ENCODE data around the gene CCDC192.

The CCDC192 gene

GRCh38 chr5:127864511-127864910 lies 161.3 kb downstream of the CCDC192 start:
- Histone ChIP-seq H3K36me3 (ENCODE audit: control insufficient read depth, insufficient read depth, low read length) (no peaks in the 10 kb centered on the region), H3K27me3 (ENCODE audit: control insufficient read depth, insufficient read depth, low read length) (no peaks in the 10 kb centered on the region), H3K4me1 (ENCODE audit: control insufficient read depth, insufficient read depth, low read length) (no peaks in the 10 kb centered on the region), H3K9ac (ENCODE audit: low read length) (no peak overlapping the region), H3K27ac (ENCODE audit: low read depth, low read length) (no peak overlapping the region), H3K9me3 (ENCODE audit: control insufficient read depth, insufficient read depth, low read depth, low read length) (no peaks in the 10 kb centered on the region), H3K4me3 (ENCODE audit: low read depth, low read length) (no peak overlapping the region)

- Histone ChIP-seq H3K27me3 (ENCODE audit: control insufficient read depth, insufficient read depth, low read length) (no peaks in the 10 kb centered on the region), H3K36me3 (ENCODE audit: control insufficient read depth, insufficient read depth, low read length) (no peaks in the 10 kb centered on the region)
Measured at GRCh38 chr5:127865273-127865672, 162.1 kb downstream of the CCDC192 start.

GRCh38 chr5:127867022-127867783 lies 164.0 kb downstream of the CCDC192 start:
- no peak overlapping the region for H3K27ac ChIP-seq (ENCODE audit: low read depth, low read length)
- H3K4me3 ChIP-seq (ENCODE audit: low read depth, low read length): no peak overlapping the region
- H3K9me3 ChIP-seq (ENCODE audit: control insufficient read depth, insufficient read depth, low read depth, low read length): no peaks in the 10 kb centered on the region
- no peaks in the 10 kb centered on the region for H3K36me3 ChIP-seq (ENCODE audit: control insufficient read depth, insufficient read depth, low read length)
- H3K9ac ChIP-seq (ENCODE audit: low read length): no peak overlapping the region
- H3K27me3 ChIP-seq (ENCODE audit: control insufficient read depth, insufficient read depth, low read length): no peaks in the 10 kb centered on the region
- H3K4me1 ChIP-seq (ENCODE audit: control insufficient read depth, insufficient read depth, low read length): no peaks in the 10 kb centered on the region

More at GRCh38 chr5:127865273-127865672, 162.1 kb downstream of the CCDC192 start:
- H3K27ac ChIP-seq (ENCODE audit: low read depth, low read length): no peak overlapping the region
- no peak overlapping the region for H3K4me3 ChIP-seq (ENCODE audit: low read depth, low read length)
- H3K9me3 ChIP-seq (ENCODE audit: control insufficient read depth, insufficient read depth, low read depth, low read length): no peaks in the 10 kb centered on the region
- H3K9ac ChIP-seq (ENCODE audit: low read length): no peak overlapping the region
- H3K4me1 ChIP-seq (ENCODE audit: control insufficient read depth, insufficient read depth, low read length): no peaks in the 10 kb centered on the region

- Histone ChIP-seq H3K27me3 (ENCODE audit: control insufficient read depth, insufficient read depth, low read length) (no peaks in the 10 kb centered on the region), H3K9ac (ENCODE audit: low read length) (no peak overlapping the region), H3K4me3 (ENCODE audit: low read depth, low read length) (no peak overlapping the region), H3K4me1 (ENCODE audit: control insufficient read depth, insufficient read depth, low read length) (no peaks in the 10 kb centered on the region; the same call in 1 of the 2 replicates), H3K9me3 (ENCODE audit: control insufficient read depth, insufficient read depth, low read depth, low read length) (no peaks in the 10 kb centered on the region), H3K27ac (ENCODE audit: low read depth, low read length) (no peak overlapping the region), H3K36me3 (ENCODE audit: control insufficient read depth, insufficient read depth, low read length) (no peaks in the 10 kb centered on the region)
Measured at GRCh38 chr5:127870914-127871313, 167.7 kb downstream of the CCDC192 start.

GRCh38 chr5:127871503-127872153 lies 168.4 kb downstream of the CCDC192 start:
- Histone ChIP-seq H3K27me3 (ENCODE audit: control insufficient read depth, insufficient read depth, low read length) (no peaks in the 10 kb centered on the region), H3K4me3 (ENCODE audit: low read depth, low read length) (no peak overlapping the region), H3K4me1 (ENCODE audit: control insufficient read depth, insufficient read depth, low read length) (no peaks in the 10 kb centered on the region; the same call in 1 of the 2 replicates), H3K27ac (ENCODE audit: low read depth, low read length) (no peak overlapping the region), H3K36me3 (ENCODE audit: control insufficient read depth, insufficient read depth, low read length) (no peaks in the 10 kb centered on the region), H3K9me3 (ENCODE audit: control insufficient read depth, insufficient read depth, low read depth, low read length) (no peaks in the 10 kb centered on the region), H3K9ac (ENCODE audit: low read length) (no peak overlapping the region)

GRCh38 chr5:127872494-127872893 lies 169.3 kb downstream of the CCDC192 start:
- no peak overlapping the region for H3K4me3 ChIP-seq (ENCODE audit: low read depth, low read length)
- peaks cover 1% of the 10 kb centered on the region; the same call in 1 of the 2 replicates for H3K4me1 ChIP-seq (ENCODE audit: control insufficient read depth, insufficient read depth, low read length)
- H3K27me3 ChIP-seq (ENCODE audit: control insufficient read depth, insufficient read depth, low read length): no peaks in the 10 kb centered on the region
- no peak overlapping the region for H3K9ac ChIP-seq (ENCODE audit: low read length)
- H3K27ac ChIP-seq (ENCODE audit: low read depth, low read length): no peak overlapping the region
- H3K9me3 ChIP-seq (ENCODE audit: control insufficient read depth, insufficient read depth, low read depth, low read length): no peaks in the 10 kb centered on the region
- no peaks in the 10 kb centered on the region for H3K36me3 ChIP-seq (ENCODE audit: control insufficient read depth, insufficient read depth, low read length)

- no peak overlapping the region for H3K9ac ChIP-seq (ENCODE audit: low read length)
- no peaks in the 10 kb centered on the region for H3K9me3 ChIP-seq (ENCODE audit: control insufficient read depth, insufficient read depth, low read depth, low read length)
- H3K4me3 ChIP-seq (ENCODE audit: low read depth, low read length): no peak overlapping the region
- no peaks in the 10 kb centered on the region for H3K36me3 ChIP-seq (ENCODE audit: control insufficient read depth, insufficient read depth, low read length)
- H3K4me1 ChIP-seq (ENCODE audit: control insufficient read depth, insufficient read depth, low read length): peaks cover 7% of the 10 kb centered on the region
- H3K27me3 ChIP-seq (ENCODE audit: control insufficient read depth, insufficient read depth, low read length): no peaks in the 10 kb centered on the region
- H3K27ac ChIP-seq (ENCODE audit: low read depth, low read length): no peak overlapping the region
Measured at GRCh38 chr5:127875235-127876021, 172.2 kb downstream of the CCDC192 start.

- Histone ChIP-seq H3K36me3 (ENCODE audit: control insufficient read depth, insufficient read depth, low read length) (no peaks in the 10 kb centered on the region), H3K9me3 (ENCODE audit: control insufficient read depth, insufficient read depth, low read depth, low read length) (no peaks in the 10 kb centered on the region), H3K27me3 (ENCODE audit: control insufficient read depth, insufficient read depth, low read length) (no peaks in the 10 kb centered on the region), H3K27ac (ENCODE audit: low read depth, low read length) (no peak overlapping the region), H3K9ac (ENCODE audit: low read length) (no peak overlapping the region), H3K4me3 (ENCODE audit: low read depth, low read length) (no peak overlapping the region), H3K4me1 (ENCODE audit: control insufficient read depth, insufficient read depth, low read length) (peaks cover 7% of the 10 kb centered on the region)
Measured at GRCh38 chr5:127876384-127876783, 173.2 kb downstream of the CCDC192 start.

GRCh38 chr5:127878174-127878750 lies 175.1 kb downstream of the CCDC192 start:
- H3K4me1 ChIP-seq (ENCODE audit: control insufficient read depth, insufficient read depth, low read length): peaks cover 7% of the 10 kb centered on the region
- no peak overlapping the region for H3K4me3 ChIP-seq (ENCODE audit: low read depth, low read length)
- no peak overlapping the region for H3K9ac ChIP-seq (ENCODE audit: low read length)
- no peak overlapping the region for H3K27ac ChIP-seq (ENCODE audit: low read depth, low read length)
- no peaks in the 10 kb centered on the region for H3K36me3 ChIP-seq (ENCODE audit: control insufficient read depth, insufficient read depth, low read length)
- H3K9me3 ChIP-seq (ENCODE audit: control insufficient read depth, insufficient read depth, low read depth, low read length): no peaks in the 10 kb centered on the region
- H3K27me3 ChIP-seq (ENCODE audit: control insufficient read depth, insufficient read depth, low read length): no peaks in the 10 kb centered on the region

- Histone ChIP-seq H3K4me3 (ENCODE audit: low read depth, low read length) (no peak overlapping the region), H3K9ac (ENCODE audit: low read length) (no peak overlapping the region), H3K27ac (ENCODE audit: low read depth, low read length) (no peak overlapping the region), H3K4me1 (ENCODE audit: control insufficient read depth, insufficient read depth, low read length) (no peaks in the 10 kb centered on the region), H3K36me3 (ENCODE audit: control insufficient read depth, insufficient read depth, low read length) (no peaks in the 10 kb centered on the region), H3K9me3 (ENCODE audit: control insufficient read depth, insufficient read depth, low read depth, low read length) (no peaks in the 10 kb centered on the region), H3K27me3 (ENCODE audit: control insufficient read depth, insufficient read depth, low read length) (no peaks in the 10 kb centered on the region)
Measured at GRCh38 chr5:127884416-127884815, 181.2 kb downstream of the CCDC192 start.

Measured in HUES6 (cell line).